GM19099 (cell line): Measurements from ENCODE around the gene BRD8.

Experiments used
- POLR2A ChIP-seq: IDR thresholded peaks from 3 replicates; pipeline ENCODE4 v1.6.1; 2011; ENCODE audit warnings: low read depth; ENCODE audit not compliant: insufficient read length; ENCODE audit errors: extremely low read depth

BRD8 gene

GRCh38 chr5:138177941-138178515, 402 bp downstream of the BRD8 start:
- no peak for TF ChIP-seq POLR2A

GRCh38 chr5:138170299-138170698, 8.1 kb downstream of the BRD8 start:
- TF ChIP-seq POLR2A = no peak

- TF ChIP-seq POLR2A = no peak
Observed at GRCh38 chr5:138169124-138169523, 9.3 kb downstream of the BRD8 start.

- no peak for TF ChIP-seq POLR2A
Observed at GRCh38 chr5:138163721-138164120, 14.7 kb downstream of the BRD8 start.

GRCh38 chr5:138160706-138161105, 17.7 kb downstream of the BRD8 start:
- TF ChIP-seq POLR2A = no peak

GRCh38 chr5:138159666-138160065, 18.8 kb downstream of the BRD8 start:
- no peak for TF ChIP-seq POLR2A

- no peak for TF ChIP-seq POLR2A
Observed at GRCh38 chr5:138157626-138158025, 20.8 kb downstream of the BRD8 start.

GRCh38 chr5:138149530-138149929, 28.9 kb downstream of the BRD8 start:
- TF ChIP-seq POLR2A = no peak

GRCh38 chr5:138148811-138149210, 29.6 kb downstream of the BRD8 start:
- no peak for TF ChIP-seq POLR2A

- TF ChIP-seq POLR2A = no peak
Observed at GRCh38 chr5:138141734-138142133, 36.7 kb downstream of the BRD8 start.

- no peak for TF ChIP-seq POLR2A
Observed at GRCh38 chr5:138140268-138140667, 38.2 kb downstream of the BRD8 start.

GRCh38 chr5:138139781-138140090, 38.7 kb downstream of the BRD8 start:
- no peak for TF ChIP-seq POLR2A

- no peak for TF ChIP-seq POLR2A
Observed at GRCh38 chr5:138138949-138139780, 39.3 kb downstream of the BRD8 start, which contains the start of gene NME5. Gene NME5 (minus strand): TSS chr5:138139428. CDS start chr5:138138780, 648 bp downstream.

GRCh38 chr5:138132543-138132942, 45.9 kb downstream of the BRD8 start:
- TF ChIP-seq POLR2A = no peak

- no peak for TF ChIP-seq POLR2A
Observed at GRCh38 chr5:138129347-138129746, 49.1 kb downstream of the BRD8 start.

GRCh38 chr5:138128334-138128733, 50.1 kb downstream of the BRD8 start:
- TF ChIP-seq POLR2A = no peak
